ENCODE results near the gene BBS1.

DNA sequence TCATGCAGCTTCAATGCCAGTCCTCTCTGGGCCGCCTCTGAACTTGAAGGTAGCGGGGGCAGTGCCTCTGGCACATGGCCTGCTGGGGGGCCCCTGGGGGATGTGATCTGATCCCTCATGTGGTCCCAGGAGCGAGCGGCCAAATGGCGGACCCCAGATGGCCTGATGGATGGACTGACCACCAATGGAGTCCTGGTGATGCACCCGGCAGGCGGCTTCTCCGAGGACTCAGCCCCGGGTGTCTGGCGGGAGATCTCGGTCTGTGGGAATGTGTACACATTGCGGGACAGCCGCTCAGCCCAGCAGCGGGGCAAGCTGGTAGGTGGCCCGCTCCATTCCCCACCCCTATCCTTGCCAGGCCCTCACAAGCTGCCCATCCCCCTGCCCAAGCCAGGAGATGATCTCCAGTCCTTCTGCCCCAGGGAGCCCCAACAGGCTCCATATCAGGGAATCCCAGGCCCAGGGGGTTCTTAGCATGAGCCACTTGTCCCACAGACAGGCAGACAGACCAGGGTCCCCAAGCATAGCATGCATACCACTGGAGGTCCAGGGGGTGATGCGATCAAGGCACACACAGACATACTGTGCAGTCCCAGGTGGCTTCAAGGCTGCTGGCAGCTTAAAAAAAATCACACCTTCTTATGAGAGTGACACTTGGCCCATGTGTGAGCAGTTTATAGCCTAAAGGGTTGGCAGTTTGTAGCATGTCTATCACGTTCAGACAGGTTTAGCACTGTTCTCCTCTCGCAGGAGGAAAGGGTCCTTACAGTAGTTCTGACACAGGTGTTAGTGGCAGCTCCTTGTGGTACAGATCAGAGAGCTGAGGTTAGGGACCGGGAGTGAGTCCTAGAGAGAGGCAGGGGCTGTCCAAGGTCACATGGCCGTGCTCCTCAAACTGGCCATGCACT lies 36.6 kb upstream of the BBS1 start:
- TF ChIP-seq, protein P1, sequence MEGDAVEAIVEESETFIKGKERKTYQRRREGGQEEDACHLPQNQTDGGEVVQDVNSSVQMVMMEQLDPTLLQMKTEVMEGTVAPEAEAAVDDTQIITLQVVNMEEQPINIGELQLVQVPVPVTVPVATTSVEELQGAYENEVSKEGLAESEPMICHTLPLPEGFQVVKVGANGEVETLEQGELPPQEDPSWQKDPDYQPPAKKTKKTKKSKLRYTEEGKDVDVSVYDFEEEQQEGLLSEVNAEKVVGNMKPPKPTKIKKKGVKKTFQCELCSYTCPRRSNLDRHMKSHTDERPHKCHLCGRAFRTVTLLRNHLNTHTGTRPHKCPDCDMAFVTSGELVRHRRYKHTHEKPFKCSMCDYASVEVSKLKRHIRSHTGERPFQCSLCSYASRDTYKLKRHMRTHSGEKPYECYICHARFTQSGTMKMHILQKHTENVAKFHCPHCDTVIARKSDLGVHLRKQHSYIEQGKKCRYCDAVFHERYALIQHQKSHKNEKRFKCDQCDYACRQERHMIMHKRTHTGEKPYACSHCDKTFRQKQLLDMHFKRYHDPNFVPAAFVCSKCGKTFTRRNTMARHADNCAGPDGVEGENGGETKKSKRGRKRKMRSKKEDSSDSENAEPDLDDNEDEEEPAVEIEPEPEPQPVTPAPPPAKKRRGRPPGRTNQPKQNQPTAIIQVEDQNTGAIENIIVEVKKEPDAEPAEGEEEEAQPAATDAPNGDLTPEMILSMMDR (IDR thresholded peaks at IDR 0.05): no peak
- no peak for TF ChIP-seq POLR2A (IDR thresholded peaks at IDR 0.05)

All from body of pancreas (tissue), 4 donors.